Thyroid gland (tissue), 4 donors: Measurements from ENCODE around the gene PGAP2.

Experiments
- CTCF ChIP-seq, 6 experiments: fragments of 200-600 bp in 3 of 6; fragments of 450-650 bp in 3 of 6; sonication (generic) in 3 of 6; IDR thresholded peaks; one replicate each; pipeline ENCODE4 v1.5.1; 2016 to 2019; ENCODE audit warnings: antibody characterized with exemption in 6 of 6, mild to moderate bottlenecking in 2 of 6, inconsistent platforms in 1 of 6, moderate library complexity in 1 of 6
- POLR2A ChIP-seq, 2 donors: fragments of 450-650 bp; IDR thresholded peaks; one replicate each; pipeline ENCODE4 v1.6.1; 2017; ENCODE audit warnings: antibody characterized with exemption in 2 of 2, mild to moderate bottlenecking in 2 of 2, moderate library complexity in 1 of 2

DNA sequence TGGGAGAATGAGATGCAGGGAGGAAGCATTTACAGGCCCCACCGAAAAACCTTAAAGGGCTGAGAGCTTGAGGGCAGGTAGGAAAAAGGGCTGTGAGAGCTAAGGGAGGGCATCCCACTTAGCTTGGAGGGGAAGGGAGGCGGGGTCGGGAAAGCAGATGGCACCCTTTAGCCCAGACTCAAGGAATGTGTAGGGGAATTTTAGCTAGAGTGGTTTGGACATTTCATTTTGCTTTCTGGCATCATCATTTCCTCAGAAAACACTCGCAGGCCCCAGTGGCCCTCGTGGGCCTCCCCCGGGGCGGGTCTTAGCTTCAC lies 46.3 kb downstream of the PGAP2 start:
- TF ChIP-seq CTCF (IDR thresholded peaks at IDR 0.05) (no peak), POLR2A (IDR thresholded peaks at IDR 0.05) (no peak)
